Right lobe of liver (tissue), 6 donors: ENCODE measurements around the gene TCTN2. TPM values are rescaled to one million over a fixed set of nuclear protein-coding genes. Genes with fewer than 3 reads are reported as not detected.

Experiments used
- ATAC-seq, 4 donors: fragments of 200-7000 bp; cut with Tn5 transposase; one replicate each; pipeline ENCODE4 v1.9.1; 2020; ENCODE audit warnings: mild to moderate bottlenecking in 4 of 4, moderate library complexity in 4 of 4
- DNase-seq, 3 donors: peaks; one replicate each; pipeline ENCODE4 v3.0.0-alpha.2; 2020
- H3K27ac ChIP-seq, 3 donors: fragments of 200-600 bp; one replicate each; pipeline ENCODE4 v1.8.0; 2022
- H3K27me3 ChIP-seq, 2 donors: fragments of 200-600 bp; one replicate each; pipeline ENCODE4 v1.8.0; 2022
- H3K36me3 ChIP-seq, 4 donors: fragments of 200-600 bp; sonication (generic) in 1 of 4; one replicate each; pipeline versions ENCODE4 v1.5.1 to v1.8.0; 2017 to 2022; ENCODE audit warnings: control low read depth in 1 of 4
- H3K4me1 ChIP-seq, 4 donors: fragments of 200-600 bp; sonication (generic) in 1 of 4; one replicate each; pipeline versions ENCODE4 v1.5.1 to v1.8.0; 2017 to 2022; ENCODE audit warnings: control low read depth in 1 of 4
- H3K4me3 ChIP-seq, 3 donors: fragments of 200-600 bp; one replicate each; pipeline ENCODE4 v1.8.0; 2022
- H3K9me3 ChIP-seq, 4 donors: fragments of 200-600 bp; sonication (generic) in 1 of 4; one replicate each; pipeline versions ENCODE4 v1.5.1 to v1.8.0; 2017 to 2022; ENCODE audit warnings: control low read depth in 1 of 4
- CTCF ChIP-seq, 4 donors: fragments of 200-600 bp in 3 of 4; fragments of 450-650 bp in 1 of 4; IDR thresholded peaks; one replicate each; pipeline versions ENCODE4 v1.5.1 to v1.8.0; 2016 to 2022; ENCODE audit warnings: antibody characterized with exemption in 4 of 4, mild to moderate bottlenecking in 2 of 4
- POLR2A ChIP-seq: fragments of 450-650 bp; IDR thresholded peaks from one replicate; pipeline ENCODE4 v1.6.1; 2017; ENCODE audit warnings: antibody characterized with exemption, mild to moderate bottlenecking
- WGBS: methylation state at CpG from one replicate; pipeline ENCODE4 v1.1.6; 2018; ENCODE audit warnings: low coverage, low lambda C conversion rate; ENCODE audit not compliant: insufficient coverage; ENCODE audit errors: missing lambda C conversion rate; 5-methylcytosine and 5-hydroxymethylcytosine counted together
- intact Hi-C, 2 donors: fragments of 100-400 bp; cut with DNase I; formaldehyde crosslinking; loops; one replicate each; pipeline versions ENCODE4 v1.11.2 to v1.14.1; 2022
- total RNA-seq, 6 experiments: library from RNA; depleted of rRNA in 2 of 6; stranded (reverse); fragments of >200 nt in 2 of 6; fragmentation: NEBNext Ultra II Directional in 3 of 6; extraction: Animal tissue kit (Norgen Biotek cat#: 25700) in 3 of 6; gene quantifications; one replicate each; pipeline versions ENCODE4 v1.1.0 to v1.2.4, GENCODE V29; 2016 to 2023
- donor health status: DM: no; HTN: yes; CAD: no.
- donor health status: DM: no; HTN: no; CAD: no.
- donor health status: DM: no; HTN: no; CAD: no.
- donor health status: DM: no; HTN: yes; CAD: no.
- donor health status: DM: no; HTN: yes; CAD: no.

Gene TCTN2
- total RNA-seq, 6 experiments from 2014 or later, result 0.61 to 1.2 (median 0.88) TPM

GRCh38 chr12:123757561-123757960, 86.6 kb downstream of the TCTN2 start:
- ATAC-seq, result no peak
- H3K36me3 ChIP-seq, result peaks cover 0 to 20% (median 3%) of the 10 kb centered on the region in 4 donors

More at GRCh38 chr12:123757561-123757960, 86.6 kb downstream of the TCTN2 start:
- H3K4me1 ChIP-seq, result peaks cover 0 to 13% (median 0%) of the 10 kb centered on the region in 4 donors
- H3K27ac ChIP-seq, result no peak overlapping the region
- TF ChIP-seq POLR2A (no peak), CTCF (IDR thresholded peaks at IDR 0.05) (no peak)
- intact Hi-C loops, result no loop called here
- H3K4me3 ChIP-seq, result no peak overlapping the region
- no peaks in the 10 kb centered on the region for H3K9me3 ChIP-seq
- 91% methylated on average over 6 of the region's 6 CpGs for WGBS
- peaks cover 0 to 3% of the 10 kb centered on the region in 2 donors for H3K27me3 ChIP-seq
- DNase-seq, result no peak

Other genes with a start within 250 kb of the TCTN2 start
- gene RILPL2, start 234.4 kb upstream of the TCTN2 start, total RNA-seq, result 1 to 10 TPM; 1.6 to 2.7 (median 1.8) TPM
- gene SNRNP35, start 213.0 kb upstream of the TCTN2 start, total RNA-seq, result 10 to 100 TPM in 1 of 6 experiments, 1 to 10 TPM in 5; 7.8 to 10.3 (median 9.5) TPM
- 1 to 10 TPM; 3.2 to 7.5 (median 5.3) TPM for gene RILPL1, start 137.4 kb upstream of the TCTN2 start, total RNA-seq
- gene TMED2, start 86.6 kb upstream of the TCTN2 start, total RNA-seq, result 100 to 1,000 TPM; 197 to 282 (median 215) TPM
- gene DDX55, start 69.0 kb upstream of the TCTN2 start, total RNA-seq, result 10 to 100 TPM in 3 of 6 experiments, 1 to 10 TPM in 3; 6.4 to 33.3 (median 10.5) TPM
- 100 to 1,000 TPM in 1 of 6 experiments, 10 to 100 TPM in 5; 19.3 to 137 (median 22.2) TPM for gene EIF2B1, start 37.4 kb upstream of the TCTN2 start, total RNA-seq
- 10 to 100 TPM; 10.9 to 15.6 (median 13.9) TPM for gene GTF2H3, start 37.3 kb upstream of the TCTN2 start, total RNA-seq
- 10 to 100 TPM in 3 of 6 experiments, 1 to 10 TPM in 3; 7.6 to 12.9 (median 10.1) TPM for gene ATP6V0A2, start 41.2 kb downstream of the TCTN2 start, total RNA-seq
- under 1 TPM in 5 of 6 experiments, not detected in 1; under 0.01 to 0.40 (median 0.16) TPM for gene DNAH10, start 91.2 kb downstream of the TCTN2 start, total RNA-seq